ENCODE results near the gene PDXDC1. TPM values are rescaled to one million over a fixed set of nuclear protein-coding genes. Genes with fewer than 3 reads are reported as not detected.

The PDXDC1 gene
- total and polyA plus RNA-seq, 9 of the 15 experiments (the other 6 are each of a cell fraction or from before 2014, with no cell fraction given) = 5.1 to 95.4 (median 45.8) TPM

DNA sequence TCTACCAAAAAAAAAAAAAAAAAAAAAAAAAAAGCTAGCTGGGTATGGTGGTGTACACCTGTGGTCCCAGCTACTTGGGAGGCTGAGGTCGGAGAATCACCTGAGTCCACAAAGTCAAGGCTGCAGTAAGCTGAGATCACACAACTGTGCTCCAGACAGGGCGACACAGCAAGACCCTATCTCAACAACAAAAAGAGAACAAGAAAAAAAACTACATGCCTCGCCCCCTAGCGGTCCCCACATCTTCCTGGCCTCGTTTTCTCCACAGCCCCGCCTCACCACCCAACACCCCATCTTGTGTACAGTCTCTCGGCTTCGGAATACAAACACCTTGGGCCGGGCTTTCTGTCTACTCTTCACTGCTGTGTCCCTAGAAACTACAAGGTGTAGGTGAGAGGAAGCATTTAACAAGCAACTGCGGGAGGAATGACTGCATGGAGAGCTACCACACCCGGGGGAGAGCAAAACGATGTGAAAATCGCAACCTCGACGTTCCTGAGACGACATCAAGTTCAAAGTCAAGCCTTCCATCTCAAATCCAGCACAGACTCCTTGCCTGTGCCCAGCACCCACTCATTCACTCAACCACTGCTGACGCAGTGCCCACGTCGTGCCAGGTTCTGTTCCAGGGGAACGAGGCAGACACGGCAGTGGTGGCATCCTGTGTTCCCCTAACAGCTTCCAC lies 72.0 kb downstream of the PDXDC1 start (continued):
- TF ChIP-seq ILK (tag; IDR thresholded peaks at IDR 0.05; ENCODE audit: borderline replicate concordance, low read depth) (no peak), C11orf30 (IDR thresholded peaks at IDR 0.05; ENCODE audit: low read depth) (peak; percentile 45; the same call in 1 of the 2 replicates), ZNF316 (IDR thresholded peaks at IDR 0.05) (peak; percentile 61), KDM1A (IDR thresholded peaks at IDR 0.05) (peak in 1 of 2 experiments; percentile 55; a peak in 2 of 4 replicates), BCOR (IDR thresholded peaks at IDR 0.05) (peak; percentile 69; the same call in 1 of the 2 replicates)

DNA sequence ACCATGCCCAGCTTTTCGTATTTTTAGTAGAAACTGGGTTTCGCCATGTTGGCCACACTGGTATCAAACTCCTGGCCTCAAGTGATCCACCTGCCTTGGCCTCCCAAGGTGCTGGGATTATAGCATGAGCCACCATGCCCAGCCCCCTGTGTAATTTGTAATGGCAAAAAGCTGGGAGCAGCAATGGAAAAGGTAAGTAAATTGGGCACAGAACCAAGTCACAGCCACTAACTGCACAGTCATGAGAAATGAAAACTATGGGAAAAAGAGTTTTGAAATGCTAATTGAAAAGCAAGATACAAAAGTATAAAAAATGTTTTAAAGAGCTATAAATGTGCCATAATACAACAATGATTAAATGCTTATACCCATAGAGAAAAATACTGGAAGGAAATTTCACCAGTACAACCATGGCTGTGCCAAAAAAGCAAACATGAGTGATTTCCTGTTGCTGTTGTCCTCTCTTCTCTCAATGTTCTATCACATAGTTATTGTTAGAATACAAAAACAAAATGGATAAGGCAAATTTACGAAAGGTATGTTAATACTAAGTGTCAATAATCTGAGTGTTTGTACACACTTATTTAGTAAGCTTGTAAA lies 74.9 kb downstream of the PDXDC1 start:
- H3K27ac ChIP-seq (ENCODE audit: extremely low read depth, low read depth, low read length) = no peak overlapping the region
- intact Hi-C loops (cut with micrococcal nuclease) = no loop called here
- FAIRE-seq = no peak
- ChIA-PET CTCF (ENCODE audit: low intra/inter-chr PET ratio) (no interaction called here), POLR2A (interaction anchor here (1.1 kb wide), 1 partner anchor 9 kb away, joined by 3 read pairs; no protein-coding TSS in a partner anchor)
- in situ Hi-C loops (cut with MboI) = loop anchor here (25.0 kb wide), 1 partner anchor 162 kb away; no protein-coding TSS in a partner anchor
- H3K27me3 ChIP-seq (ENCODE audit: control insufficient read depth in 2 of 2, insufficient read depth in 2 of 2, low read length in 2 of 2) = no peaks in the 10 kb centered on the region
- no peak for DNase-seq (ENCODE audit: extremely low read depth in 1 of 4, low spot score in 3 of 4)
- no peaks in the 10 kb centered on the region; the same call in 1 of the 2 replicates for H4K20me1 ChIP-seq (replicated peaks; ENCODE audit: control insufficient read depth, insufficient read depth, low read length)
- H3K9me3 ChIP-seq (replicated peaks; ENCODE audit: control insufficient read depth, insufficient read depth, low read depth, low read length) = peaks cover 3% of the 10 kb centered on the region; the same call in 1 of the 2 replicates
- H3K4me2 ChIP-seq (ENCODE audit: insufficient read depth, low read length) = no peak overlapping the region
- peaks cover 2 to 4% of the 10 kb centered on the region in 2 experiments; a peak in 2 of 5 replicates for H3K4me1 ChIP-seq (replicated peaks in 1 of 2; ENCODE audit: control insufficient read depth in 2 of 2, insufficient read depth in 2 of 2, low read length in 2 of 2)
- no peak for ATAC-seq
- H3K9ac ChIP-seq (ENCODE audit: insufficient read depth in 1 of 2, low read depth in 2 of 2, low read length in 2 of 2) = no peak overlapping the region
- H2AFZ ChIP-seq (ENCODE audit: low read depth, low read length) = no peak overlapping the region
- H3K9me1 ChIP-seq (ENCODE audit: control insufficient read depth, insufficient read depth, low read length) = no peaks in the 10 kb centered on the region
- BruUV-seq (replicated peaks) = no TSS peak
- 0 out of 3 replicates have a peak, but pooled peaks cover 5% of the 10 kb centered on the region for H3K79me2 ChIP-seq (ENCODE audit: control insufficient read depth, insufficient read depth, low read length)
- peaks cover 6% of the 10 kb centered on the region; the same call in 1 of the 3 replicates for H3K36me3 ChIP-seq (ENCODE audit: control insufficient read depth, insufficient read depth, low read length)
- WGBS (ENCODE audit: insufficient coverage, low coverage, missing lambda C conversion rate) = 79% methylated on average over 3 of the region's 3 CpGs
- no peak overlapping the region for H3K4me3 ChIP-seq
- TF ChIP-seq HMG20A (CRISPR knock-in tag; conservative IDR thresholded peaks at IDR 0.05) = no peak
- TF ChIP-seq TEAD2 (tag; IDR thresholded peaks at IDR 0.05) = no peak
- TF ChIP-seq, protein P1, sequence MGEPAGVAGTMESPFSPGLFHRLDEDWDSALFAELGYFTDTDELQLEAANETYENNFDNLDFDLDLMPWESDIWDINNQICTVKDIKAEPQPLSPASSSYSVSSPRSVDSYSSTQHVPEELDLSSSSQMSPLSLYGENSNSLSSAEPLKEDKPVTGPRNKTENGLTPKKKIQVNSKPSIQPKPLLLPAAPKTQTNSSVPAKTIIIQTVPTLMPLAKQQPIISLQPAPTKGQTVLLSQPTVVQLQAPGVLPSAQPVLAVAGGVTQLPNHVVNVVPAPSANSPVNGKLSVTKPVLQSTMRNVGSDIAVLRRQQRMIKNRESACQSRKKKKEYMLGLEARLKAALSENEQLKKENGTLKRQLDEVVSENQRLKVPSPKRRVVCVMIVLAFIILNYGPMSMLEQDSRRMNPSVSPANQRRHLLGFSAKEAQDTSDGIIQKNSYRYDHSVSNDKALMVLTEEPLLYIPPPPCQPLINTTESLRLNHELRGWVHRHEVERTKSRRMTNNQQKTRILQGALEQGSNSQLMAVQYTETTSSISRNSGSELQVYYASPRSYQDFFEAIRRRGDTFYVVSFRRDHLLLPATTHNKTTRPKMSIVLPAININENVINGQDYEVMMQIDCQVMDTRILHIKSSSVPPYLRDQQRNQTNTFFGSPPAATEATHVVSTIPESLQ (CRISPR knock-in tag; IDR thresholded peaks at IDR 0.05) = no peak
- TF ChIP-seq, protein P2, sequence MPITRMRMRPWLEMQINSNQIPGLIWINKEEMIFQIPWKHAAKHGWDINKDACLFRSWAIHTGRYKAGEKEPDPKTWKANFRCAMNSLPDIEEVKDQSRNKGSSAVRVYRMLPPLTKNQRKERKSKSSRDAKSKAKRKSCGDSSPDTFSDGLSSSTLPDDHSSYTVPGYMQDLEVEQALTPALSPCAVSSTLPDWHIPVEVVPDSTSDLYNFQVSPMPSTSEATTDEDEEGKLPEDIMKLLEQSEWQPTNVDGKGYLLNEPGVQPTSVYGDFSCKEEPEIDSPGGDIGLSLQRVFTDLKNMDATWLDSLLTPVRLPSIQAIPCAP (CRISPR knock-in tag; IDR thresholded peaks at IDR 0.05; ENCODE audit: borderline replicate concordance) = no peak
- no peak for TF ChIP-seq ZNF79 (CRISPR knock-in tag; IDR thresholded peaks at IDR 0.05; ENCODE audit: low read depth)
- TF ChIP-seq, protein P3, sequence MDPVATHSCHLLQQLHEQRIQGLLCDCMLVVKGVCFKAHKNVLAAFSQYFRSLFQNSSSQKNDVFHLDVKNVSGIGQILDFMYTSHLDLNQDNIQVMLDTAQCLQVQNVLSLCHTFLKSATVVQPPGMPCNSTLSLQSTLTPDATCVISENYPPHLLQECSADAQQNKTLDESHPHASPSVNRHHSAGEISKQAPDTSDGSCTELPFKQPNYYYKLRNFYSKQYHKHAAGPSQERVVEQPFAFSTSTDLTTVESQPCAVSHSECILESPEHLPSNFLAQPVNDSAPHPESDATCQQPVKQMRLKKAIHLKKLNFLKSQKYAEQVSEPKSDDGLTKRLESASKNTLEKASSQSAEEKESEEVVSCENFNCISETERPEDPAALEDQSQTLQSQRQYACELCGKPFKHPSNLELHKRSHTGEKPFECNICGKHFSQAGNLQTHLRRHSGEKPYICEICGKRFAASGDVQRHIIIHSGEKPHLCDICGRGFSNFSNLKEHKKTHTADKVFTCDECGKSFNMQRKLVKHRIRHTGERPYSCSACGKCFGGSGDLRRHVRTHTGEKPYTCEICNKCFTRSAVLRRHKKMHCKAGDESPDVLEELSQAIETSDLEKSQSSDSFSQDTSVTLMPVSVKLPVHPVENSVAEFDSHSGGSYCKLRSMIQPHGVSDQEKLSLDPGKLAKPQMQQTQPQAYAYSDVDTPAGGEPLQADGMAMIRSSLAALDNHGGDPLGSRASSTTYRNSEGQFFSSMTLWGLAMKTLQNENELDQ (CRISPR knock-in tag; IDR thresholded peaks at IDR 0.05; ENCODE audit: borderline replicate concordance) = no peak
- TF ChIP-seq SIRT6 (IDR thresholded peaks at IDR 0.05; ENCODE audit: low read depth, low read length) = no peak
- TF ChIP-seq FOXJ2 (tag; IDR thresholded peaks at IDR 0.05) = no peak

Data from K562 (cell line).